Measurements from ENCODE around the gene FBXL3. TPM values are rescaled to one million over a fixed set of nuclear protein-coding genes. Genes with fewer than 3 reads are reported as not detected.

The FBXL3 gene
- total and polyA plus RNA-seq, 2 of the 8 experiments (the other 6 are each of a cell fraction or from before 2014, with no cell fraction given): 4.9 to 14.9 TPM

GRCh38 chr13:76971851-76972829, 54.8 kb downstream of the FBXL3 start:
- no peak overlapping the region for H4K5ac ChIP-seq (ENCODE audit: insufficient read length, low read depth, low read length)
- no peak overlapping the region for H2BK20ac ChIP-seq (ENCODE audit: low read length)
- DNase-seq (ENCODE audit: low read depth in 1 of 2, low spot score in 2 of 2) (no peak), FAIRE-seq (no peak)
- no peaks in the 10 kb centered on the region for H3K27me3 ChIP-seq (replicated peaks in 1 of 4; ENCODE audit: control insufficient read depth in 3 of 4, extremely low read depth in 1 of 4, insufficient read depth in 3 of 4, low read length in 3 of 4)
- no peak overlapping the region for H2AK5ac ChIP-seq (ENCODE audit: low read depth, low read length)
- no peak overlapping the region for H4K91ac ChIP-seq (replicated peaks; ENCODE audit: insufficient read length, low read length)
- no peak overlapping the region for H2BK5ac ChIP-seq (ENCODE audit: low read depth, low read length)
- H4K8ac ChIP-seq (ENCODE audit: extremely low read depth, insufficient read depth, low read length): no peak overlapping the region
- H2BK12ac ChIP-seq (ENCODE audit: low read depth, low read length): no peak overlapping the region
- peaks cover 0 to 2% (median 0%) of the 10 kb centered on the region in 4 experiments; a peak in 1 of 7 replicates for H3K4me1 ChIP-seq (replicated peaks in 1 of 4; ENCODE audit: control insufficient read depth in 3 of 4, insufficient read depth in 4 of 4, low read length in 3 of 4)
- no peaks in the 10 kb centered on the region for H3K9me3 ChIP-seq (ENCODE audit: insufficient read depth in 2 of 2, low read depth in 1 of 2, low read length in 1 of 2)
- H3K4me2 ChIP-seq (ENCODE audit: insufficient read depth in 1 of 2, low read depth in 2 of 2, low read length in 2 of 2): no peak overlapping the region
- H4K20me1 ChIP-seq (replicated peaks in 1 of 2; ENCODE audit: control insufficient read depth in 1 of 2, insufficient read depth in 2 of 2, low read length in 2 of 2): no peaks in the 10 kb centered on the region
- H3K23me2 ChIP-seq (ENCODE audit: low read depth, low read length): no peaks in the 10 kb centered on the region
- POLR2A ChIA-PET (ENCODE audit: partially characterized antibody): no interaction called here
- no peak overlapping the region for H2AFZ ChIP-seq (ENCODE audit: low read length)
- H2BK120ac ChIP-seq (replicated peaks; ENCODE audit: low read depth, low read length): no peak overlapping the region
- no peaks in the 10 kb centered on the region for H3K79me1 ChIP-seq (ENCODE audit: low read depth, low read length)
- no peak overlapping the region for H3K56ac ChIP-seq (replicated peaks; ENCODE audit: insufficient read length, low read depth, low read length)
- no peak overlapping the region for H3K4ac ChIP-seq (replicated peaks; ENCODE audit: insufficient read length, low read depth, low read length)
- WGBS, 2 experiments (ENCODE audit: extremely low coverage in 1 of 2, insufficient coverage in 1 of 2, insufficient read length in 1 of 2, insufficient replicate concordance in 2 of 2, low coverage in 1 of 2, low lambda C conversion rate in 2 of 2, missing lambda C conversion rate in 1 of 2): 86% methylated on average over 19 of the region's 19 CpGs; no CpG with 5 or more reads in 1 of the 2 experiments
- CTCF ChIA-PET (ENCODE audit: partially characterized antibody): interaction anchor here (0.6 to 6.9 kb wide), 7 partner anchors 8 to 544 kb away, joined by 3 to 38 read pairs (median 4); no protein-coding TSS in a partner anchor
- H3K4me3 ChIP-seq (ENCODE audit: extremely low read depth in 1 of 4, insufficient read depth in 2 of 4, low read depth in 3 of 4, low read length in 4 of 4): no peak overlapping the region
- no peak overlapping the region for H3K14ac ChIP-seq (ENCODE audit: insufficient read length)
- no peak overlapping the region for H3K23ac ChIP-seq (ENCODE audit: insufficient read length)
- no peak overlapping the region for H3K9ac ChIP-seq (replicated peaks in 1 of 4; ENCODE audit: extremely low read depth in 1 of 4, low read depth in 3 of 4, low read length in 3 of 4)
- H3K36me3 ChIP-seq (ENCODE audit: control insufficient read depth in 2 of 4, insufficient read depth in 4 of 4, low read length in 3 of 4): no peaks in the 10 kb centered on the region; a peak in 1 of 8 replicates
- no peaks in the 10 kb centered on the region for H3K79me2 ChIP-seq (ENCODE audit: control insufficient read depth in 1 of 2, insufficient read depth in 2 of 2, low read length in 2 of 2)
- H3K27ac ChIP-seq (ENCODE audit: low read depth, low read length): no peak overlapping the region
- H3K18ac ChIP-seq (ENCODE audit: extremely low read depth, low read length): no peak overlapping the region
- no peak overlapping the region for H2BK15ac ChIP-seq (ENCODE audit: low read length)
